CD4-positive, alpha-beta T cell treated with Interleukin-12 subunit alpha and Interleukin-12 subunit beta, for 1 hour (primary cell): ENCODE results near the gene DACH1.

ENCODE experiments used
- DNase-seq: peaks from one replicate; pipeline ENCODE4 v3.0.0-alpha.2; 2020

DACH1 gene

GRCh38 chr13:71618159-71618558, 248.8 kb downstream of the DACH1 start:
- no peak for DNase-seq

GRCh38 chr13:71617265-71617664, 249.7 kb downstream of the DACH1 start:
- no peak for DNase-seq

- DNase-seq, result no peak
Observed at GRCh38 chr13:71613066-71613745, 253.8 kb downstream of the DACH1 start.

GRCh38 chr13:71611292-71611691, 255.7 kb downstream of the DACH1 start:
- no peak for DNase-seq

GRCh38 chr13:71610876-71611275, 256.1 kb downstream of the DACH1 start:
- DNase-seq, result no peak

GRCh38 chr13:71609271-71609670, 257.7 kb downstream of the DACH1 start:
- no peak for DNase-seq

- DNase-seq, result no peak
Observed at GRCh38 chr13:71607575-71607974, 259.4 kb downstream of the DACH1 start.

GRCh38 chr13:71606818-71607217, 260.2 kb downstream of the DACH1 start:
- no peak for DNase-seq

- no peak for DNase-seq
Observed at GRCh38 chr13:71605744-71606143, 261.3 kb downstream of the DACH1 start.

- DNase-seq, result no peak
Observed at GRCh38 chr13:71603255-71603654, 263.7 kb downstream of the DACH1 start.

GRCh38 chr13:71602344-71602743, 264.7 kb downstream of the DACH1 start:
- no peak for DNase-seq

GRCh38 chr13:71597150-71597549, 269.9 kb downstream of the DACH1 start:
- DNase-seq, result no peak

GRCh38 chr13:71596116-71596515, 270.9 kb downstream of the DACH1 start:
- no peak for DNase-seq

GRCh38 chr13:71593566-71593965, 273.4 kb downstream of the DACH1 start:
- DNase-seq, result no peak

GRCh38 chr13:71591374-71591773, 275.6 kb downstream of the DACH1 start:
- DNase-seq, result no peak

GRCh38 chr13:71590654-71591148, 276.3 kb downstream of the DACH1 start:
- no peak for DNase-seq

- DNase-seq, result no peak
Observed at GRCh38 chr13:71589032-71589431, 278.0 kb downstream of the DACH1 start.

GRCh38 chr13:71587817-71588216, 279.2 kb downstream of the DACH1 start:
- DNase-seq, result no peak

GRCh38 chr13:71587193-71587592, 279.8 kb downstream of the DACH1 start:
- DNase-seq, result no peak

- DNase-seq, result no peak
Observed at GRCh38 chr13:71583581-71583980, 283.4 kb downstream of the DACH1 start.

- DNase-seq, result no peak
Observed at GRCh38 chr13:71580614-71581013, 286.4 kb downstream of the DACH1 start.

- no peak for DNase-seq
Observed at GRCh38 chr13:71578048-71578447, 289.0 kb downstream of the DACH1 start.

- DNase-seq, result no peak
Observed at GRCh38 chr13:71577127-71577526, 289.9 kb downstream of the DACH1 start.

GRCh38 chr13:71576571-71576970, 290.4 kb downstream of the DACH1 start:
- no peak for DNase-seq

GRCh38 chr13:71546881-71547280, 320.1 kb downstream of the DACH1 start:
- no peak for DNase-seq
